PC-3 (cell line): ENCODE data around the gene ST6GAL1. TPM values are rescaled to one million over a fixed set of nuclear protein-coding genes. Genes with fewer than 3 reads are reported as not detected.

ENCODE experiments used
- ATAC-seq: fragments of 200-7000 bp; cut with Tn5 transposase; 2 replicates; pipeline ENCODE4 v1.9.1; 2020; ENCODE audit warnings: mild to moderate bottlenecking, moderate library complexity
- BruUV-seq: library from RNA; stranded (reverse); fragments of 400-500 nt; replicated peaks from 2 replicates; lab custom pipeline; 2021; lab: Mats Ljungman, UMichigan
- CTCF ChIA-PET: fragments of 300-600 bp; sonication (Branson Sonifier 250); formaldehyde crosslinking; loops from one replicate; lab custom pipeline; 2022; ENCODE audit warnings: antibody characterized with exemption; lab: Charles Lee
- POLR2A ChIA-PET: fragments of 300-600 bp; sonication (Branson Sonifier 250); formaldehyde crosslinking; loops from one replicate; lab custom pipeline; 2022; ENCODE audit warnings: antibody characterized with exemption; ENCODE audit not compliant: unreplicated experiment; lab: Charles Lee
- DNase-seq: peaks from one replicate; pipeline ENCODE4 v3.0.0-alpha.2; 2015
- H2AFZ ChIP-seq: fragments of 300-600 bp; sonication (generic); 2 replicates; pipeline ENCODE4 v1.6.0; 2016; ENCODE audit warnings: antibody characterized with exemption, low read length
- H3F3A ChIP-seq: fragments of 300-600 bp; sonication (generic); one replicate; pipeline ENCODE4 v1.6.0; 2017; ENCODE audit warnings: antibody characterized with exemption, low read length, control low read depth, mild to moderate bottlenecking; ENCODE audit not compliant: unreplicated experiment
- H3K27ac ChIP-seq: fragments of 300-600 bp; sonication (generic); 2 replicates; pipeline ENCODE4 v1.5.1; 2016; ENCODE audit warnings: mild to moderate bottlenecking, low read length
- H3K27me3 ChIP-seq: fragments of 300-600 bp; sonication (generic); 2 replicates; pipeline ENCODE4 v1.6.1; 2016; ENCODE audit warnings: low read length, mixed read lengths
- H3K36me3 ChIP-seq: fragments of 300-600 bp; sonication (generic); 2 replicates; pipeline ENCODE4 v1.6.1; 2016; ENCODE audit warnings: low read depth, mixed run types, low read length, mixed read lengths
- H3K4me1 ChIP-seq: fragments of 300-600 bp; sonication (generic); 2 replicates; pipeline ENCODE4 v1.5.1; 2016; ENCODE audit warnings: low read length; ENCODE audit not compliant: insufficient read depth
- H3K4me2 ChIP-seq: fragments of 300-600 bp; sonication (generic); 2 replicates; pipeline ENCODE4 v1.6.0; 2016; ENCODE audit warnings: low read length
- H3K4me3 ChIP-seq: fragments of 300-600 bp; sonication (generic); 2 replicates; pipeline ENCODE4 v1.5.1; 2016; ENCODE audit warnings: mild to moderate bottlenecking, low read length, mixed read lengths
- H3K79me2 ChIP-seq: fragments of 300-600 bp; sonication (generic); 2 replicates; pipeline ENCODE4 v1.6.1; 2017; ENCODE audit warnings: low read length, mixed read lengths
- H3K9ac ChIP-seq: fragments of 300-600 bp; sonication (generic); 2 replicates; pipeline ENCODE4 v1.6.0; 2016; ENCODE audit warnings: mild to moderate bottlenecking, low read length
- H3K9me2 ChIP-seq: fragments of 300-600 bp; sonication (generic); replicated peaks from 2 replicates; pipeline ENCODE4 v1.6.1; 2016; ENCODE audit warnings: mixed run types, low read length, mixed read lengths
- H3K9me3 ChIP-seq: fragments of 300-600 bp; sonication (generic); 2 replicates; pipeline ENCODE4 v1.6.1; 2016; ENCODE audit warnings: low read length, mixed read lengths
- H4K20me1 ChIP-seq: fragments of 300-600 bp; sonication (generic); 2 replicates; pipeline ENCODE4 v1.6.1; 2016; ENCODE audit warnings: low read length, mixed read lengths
- EZH2 ChIP-seq: fragments of 300-600 bp; sonication (generic); IDR thresholded peaks from one replicate; pipeline ENCODE4 v1.6.1; 2017; ENCODE audit warnings: antibody characterized with exemption, mild to moderate bottlenecking, low read length; ENCODE audit not compliant: unreplicated experiment
- EZH2phosphoT487 ChIP-seq: fragments of 300-600 bp; sonication (generic); IDR thresholded peaks from 2 replicates; pipeline ENCODE4 v1.6.1; 2018; ENCODE audit warnings: mild to moderate bottlenecking, antibody characterized with exemption, low read length, borderline replicate concordance
- intact Hi-C: fragments of 100-400 bp; cut with micrococcal nuclease; formaldehyde crosslinking; loops from 2 replicates; pipeline ENCODE4 v1.9.0; 2023
- total RNA-seq: library from RNA; depleted of rRNA; stranded (reverse); fragments of >200 nt; gene quantifications from 2 replicates; pipeline ENCODE4 v1.2.3, GENCODE V29; 2014
- TF ChIP-seq, protein P1 (sequence below): fragments of 300-600 bp; sonication (generic); conservative IDR thresholded peaks from 2 replicates; pipeline ENCODE4 v1.5.1; 2017; ENCODE audit warnings: antibody characterized with exemption, low read depth, mild to moderate bottlenecking, low read length

ST6GAL1 gene
- total RNA-seq, 1 experiment from 2014 or later: 9.4 TPM

DNA sequence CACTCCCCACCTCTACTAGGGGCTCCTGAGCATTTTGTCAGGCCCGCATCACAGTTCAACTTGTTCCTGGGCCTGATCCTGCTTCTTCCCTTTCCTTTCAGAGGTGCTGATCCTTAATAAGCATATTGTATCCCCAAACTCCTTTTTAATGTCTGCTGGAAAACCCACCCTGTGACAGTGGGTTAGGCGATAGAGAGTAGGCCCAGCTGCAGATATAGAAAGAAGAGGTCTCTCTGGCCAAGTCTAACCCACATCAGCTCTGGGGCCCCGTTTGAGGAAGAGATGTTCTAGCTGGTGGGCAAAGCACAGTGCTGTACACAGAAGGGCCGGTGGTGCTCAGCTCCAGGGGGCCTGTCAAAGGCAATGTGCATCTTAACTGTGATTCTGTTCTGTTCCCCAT is 34.3 kb upstream of the ST6GAL1 start:
- no peak overlapping the region for H3K4me2 ChIP-seq
- ChIA-PET POLR2A (no interaction called here), CTCF (no interaction called here)
- no peak overlapping the region for H3K4me3 ChIP-seq
- intact Hi-C loops: no loop called here
- H3K79me2 ChIP-seq: no peaks in the 10 kb centered on the region
- TF ChIP-seq EZH2: no peak
- TF ChIP-seq, protein P1, sequence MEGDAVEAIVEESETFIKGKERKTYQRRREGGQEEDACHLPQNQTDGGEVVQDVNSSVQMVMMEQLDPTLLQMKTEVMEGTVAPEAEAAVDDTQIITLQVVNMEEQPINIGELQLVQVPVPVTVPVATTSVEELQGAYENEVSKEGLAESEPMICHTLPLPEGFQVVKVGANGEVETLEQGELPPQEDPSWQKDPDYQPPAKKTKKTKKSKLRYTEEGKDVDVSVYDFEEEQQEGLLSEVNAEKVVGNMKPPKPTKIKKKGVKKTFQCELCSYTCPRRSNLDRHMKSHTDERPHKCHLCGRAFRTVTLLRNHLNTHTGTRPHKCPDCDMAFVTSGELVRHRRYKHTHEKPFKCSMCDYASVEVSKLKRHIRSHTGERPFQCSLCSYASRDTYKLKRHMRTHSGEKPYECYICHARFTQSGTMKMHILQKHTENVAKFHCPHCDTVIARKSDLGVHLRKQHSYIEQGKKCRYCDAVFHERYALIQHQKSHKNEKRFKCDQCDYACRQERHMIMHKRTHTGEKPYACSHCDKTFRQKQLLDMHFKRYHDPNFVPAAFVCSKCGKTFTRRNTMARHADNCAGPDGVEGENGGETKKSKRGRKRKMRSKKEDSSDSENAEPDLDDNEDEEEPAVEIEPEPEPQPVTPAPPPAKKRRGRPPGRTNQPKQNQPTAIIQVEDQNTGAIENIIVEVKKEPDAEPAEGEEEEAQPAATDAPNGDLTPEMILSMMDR: no peak
- TF ChIP-seq EZH2phosphoT487: no peak
- H3K27ac ChIP-seq: no peak overlapping the region
- H4K20me1 ChIP-seq: no peaks in the 10 kb centered on the region
- no peak overlapping the region for H3K9ac ChIP-seq
- H3K27me3 ChIP-seq: no peaks in the 10 kb centered on the region
- H3F3A ChIP-seq: no peaks in the 10 kb centered on the region
- H2AFZ ChIP-seq: no peak overlapping the region
- no peaks in the 10 kb centered on the region for H3K9me2 ChIP-seq
- DNase-seq (no peak), ATAC-seq (no peak)
- H3K4me1 ChIP-seq: no peaks in the 10 kb centered on the region
- H3K36me3 ChIP-seq: no peaks in the 10 kb centered on the region
- BruUV-seq: no TSS peak
- H3K9me3 ChIP-seq: no peaks in the 10 kb centered on the region

DNA sequence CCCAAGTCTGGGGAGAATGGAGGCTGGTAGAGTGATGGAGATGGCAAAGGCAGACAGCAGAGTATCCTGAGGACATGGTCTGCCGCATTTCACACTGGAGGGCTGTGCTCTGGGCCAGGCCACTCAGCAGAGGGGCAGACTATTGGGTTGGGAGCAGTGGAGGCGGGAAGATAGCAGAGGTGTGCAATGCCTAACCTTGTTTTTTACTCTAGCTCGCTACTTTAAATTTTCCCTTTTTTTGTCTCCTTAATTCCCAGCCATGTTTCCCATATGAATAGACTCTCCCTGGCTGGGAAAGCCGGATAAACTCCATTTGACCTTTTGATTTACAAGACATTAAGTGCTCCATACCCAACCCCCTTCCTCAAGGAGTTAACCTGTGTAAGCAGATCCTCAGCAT is 33.5 kb upstream of the ST6GAL1 start:
- DNase-seq (no peak), ATAC-seq (no peak)
- H3K9ac ChIP-seq: no peak overlapping the region
- H3K27me3 ChIP-seq: no peaks in the 10 kb centered on the region
- H3K4me1 ChIP-seq: no peaks in the 10 kb centered on the region
- intact Hi-C loops: no loop called here
- no peaks in the 10 kb centered on the region for H3K36me3 ChIP-seq
- no peak overlapping the region for H3K4me3 ChIP-seq
- no peaks in the 10 kb centered on the region for H4K20me1 ChIP-seq
- H2AFZ ChIP-seq: no peak overlapping the region
- no peaks in the 10 kb centered on the region for H3F3A ChIP-seq
- CTCF ChIA-PET: no interaction called here
- no peak overlapping the region for H3K27ac ChIP-seq
- no peaks in the 10 kb centered on the region for H3K79me2 ChIP-seq
- H3K9me3 ChIP-seq: no peaks in the 10 kb centered on the region
- POLR2A ChIA-PET: no interaction called here
- TF ChIP-seq, protein P1: no peak
- TF ChIP-seq EZH2 (no peak), EZH2phosphoT487 (no peak)
- H3K4me2 ChIP-seq: no peak overlapping the region
- no TSS peak for BruUV-seq
- no peaks in the 10 kb centered on the region for H3K9me2 ChIP-seq

DNA sequence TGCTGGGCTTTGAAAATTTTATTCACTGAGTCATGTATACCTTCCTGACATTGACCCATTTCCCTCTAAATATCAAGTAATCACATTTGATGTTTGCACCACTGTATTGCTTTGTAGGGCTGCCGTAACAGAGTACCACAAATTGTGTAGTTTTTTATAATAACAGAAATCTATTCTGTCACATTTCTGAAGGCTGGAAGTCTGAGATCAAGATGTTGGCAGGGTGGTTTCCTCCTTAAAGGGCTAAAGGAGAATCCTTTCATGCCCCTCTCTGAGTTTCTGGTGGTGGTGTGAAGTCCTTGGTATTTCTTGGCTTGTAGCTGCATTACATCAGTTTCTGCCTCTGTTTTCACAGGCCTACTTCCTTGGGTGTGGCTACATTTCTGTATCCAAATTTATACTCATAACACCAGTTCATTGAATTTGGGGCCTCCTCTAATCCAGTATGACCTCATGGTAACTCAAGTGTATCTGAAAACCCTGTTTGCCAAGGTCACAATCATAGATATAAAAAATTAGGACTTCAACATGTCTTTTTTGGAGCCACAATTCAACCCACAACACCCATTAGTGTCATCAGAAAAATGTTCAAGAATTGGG is 29.1 kb upstream of the ST6GAL1 start:
- Histone ChIP-seq H3K27me3 (no peaks in the 10 kb centered on the region), H2AFZ (no peak overlapping the region), H3K4me3 (no peak overlapping the region), H3K9me3 (no peaks in the 10 kb centered on the region), H3K9me2 (no peaks in the 10 kb centered on the region), H3K27ac (no peak overlapping the region), H4K20me1 (no peaks in the 10 kb centered on the region), H3K79me2 (no peaks in the 10 kb centered on the region), H3K9ac (no peak overlapping the region), H3K36me3 (no peaks in the 10 kb centered on the region), H3K4me2 (no peak overlapping the region), H3K4me1 (no peaks in the 10 kb centered on the region), H3F3A (no peaks in the 10 kb centered on the region)
- POLR2A ChIA-PET: interaction anchor here (0.6 kb wide), 1 partner anchor 237 kb away, joined by 7 read pairs; no protein-coding TSS in a partner anchor
- BruUV-seq: no TSS peak
- TF ChIP-seq EZH2 (no peak), EZH2phosphoT487 (no peak)
- TF ChIP-seq, protein P1: no peak
- DNase-seq (no peak), ATAC-seq (no peak)
- CTCF ChIA-PET: no interaction called here
- intact Hi-C loops: no loop called here
